Mucosa of rectum (tissue), 2 donors: ENCODE measurements around the gene FNDC8.
"Not testable (repeated sequence)": the region's sequence is repeated elsewhere in the genome, so short reads cannot be mapped to it uniquely, and the experiment has no call there.

Source experiments
- H3K27ac ChIP-seq, 2 donors: one replicate each; pipeline ENCODE4 v1.7.0; 2013; ENCODE audit warnings: inconsistent platforms in 2 of 2, low read depth in 2 of 2, low read length in 2 of 2
- H3K27me3 ChIP-seq, 2 donors: one replicate each; pipeline ENCODE4 v1.7.0; 2013; ENCODE audit warnings: low read length in 2 of 2; ENCODE audit not compliant: control insufficient read depth in 2 of 2, insufficient read depth in 2 of 2
- H3K36me3 ChIP-seq, 2 donors: one replicate each; pipeline ENCODE4 v1.7.0; 2013; ENCODE audit warnings: low read length in 2 of 2; ENCODE audit not compliant: control insufficient read depth in 2 of 2, insufficient read depth in 2 of 2
- H3K4me1 ChIP-seq, 2 donors: one replicate each; pipeline ENCODE4 v1.7.0; 2013; ENCODE audit warnings: low read length in 2 of 2, mild to moderate bottlenecking in 1 of 2; ENCODE audit not compliant: control insufficient read depth in 2 of 2, insufficient read depth in 2 of 2
- H3K4me3 ChIP-seq, 2 donors: one replicate each; pipeline ENCODE4 v1.7.0; 2013; ENCODE audit warnings: low read length in 2 of 2
- H3K9ac ChIP-seq, 2 donors: one replicate each; pipeline ENCODE4 v1.7.0; 2013; ENCODE audit warnings: low read length in 2 of 2, low read depth in 1 of 2, mild to moderate bottlenecking in 1 of 2
- H3K9me3 ChIP-seq, 2 donors: one replicate each; pipeline ENCODE4 v1.7.0; 2013; ENCODE audit warnings: low read length in 2 of 2; ENCODE audit not compliant: control insufficient read depth in 2 of 2
- donor health status: healthy.
- donor health status: Normal muscosa, but diverticular disease.

Gene FNDC8

GRCh38 chr17:35141681-35142466, 20.5 kb downstream of the FNDC8 start, which contains the start of gene NLE1:
TSS of gene NLE1 (minus strand) at chr17:35142303. CDS start at chr17:35142275, 28 bp downstream.
- H3K9me3 ChIP-seq = no peaks in the 10 kb centered on the region
- H3K36me3 ChIP-seq = peaks cover 9 to 13% of the 10 kb centered on the region in 2 donors
- peak within 1 kb of the TSS; percentile 77 to 93 for H3K4me3 ChIP-seq
- H3K27ac ChIP-seq = no peak within 1 kb of the TSS
- peak within 1 kb of the TSS; percentile 52 to 79 for H3K9ac ChIP-seq
- H3K4me1 ChIP-seq = peaks cover 3% of the 10 kb centered on the region in 2 donors
- no peaks in the 10 kb centered on the region for H3K27me3 ChIP-seq

GRCh38 chr17:35142467-35142796, 21.0 kb downstream of the FNDC8 start:
- Histone ChIP-seq H3K9me3 (no peaks in the 10 kb centered on the region), H3K27me3 (no peaks in the 10 kb centered on the region), H3K27ac (no peak overlapping the region), H3K36me3 (peaks cover 3 to 7% of the 10 kb centered on the region in 2 donors), H3K9ac (no peak overlapping the region), H3K4me3 (peak overlapping the region; percentile 77 to 93), H3K4me1 (peaks cover 3% of the 10 kb centered on the region in 2 donors)

- no peak overlapping the region for H3K4me3 ChIP-seq
- H3K36me3 ChIP-seq = no peaks in the 10 kb centered on the region
- no peaks in the 10 kb centered on the region for H3K27me3 ChIP-seq
- H3K27ac ChIP-seq = no peak overlapping the region
- no peaks in the 10 kb centered on the region for H3K9me3 ChIP-seq
- H3K4me1 ChIP-seq = peaks cover 3% of the 10 kb centered on the region in 2 donors
- no peak overlapping the region for H3K9ac ChIP-seq
These were observed 23.4 kb downstream of the FNDC8 start for GRCh38 chr17:35144840-35145239.

- Histone ChIP-seq H3K27ac (no peak overlapping the region), H3K9me3 (no peaks in the 10 kb centered on the region), H3K4me1 (peaks cover 3% of the 10 kb centered on the region in 2 donors), H3K4me3 (no peak overlapping the region), H3K27me3 (no peaks in the 10 kb centered on the region), H3K36me3 (no peaks in the 10 kb centered on the region), H3K9ac (no peak overlapping the region)
These were observed 24.9 kb downstream of the FNDC8 start for GRCh38 chr17:35146214-35146833.

- H3K27ac ChIP-seq = no peak within 1 kb of the TSS
- H3K27me3 ChIP-seq = no peaks in the 10 kb centered on the region
- H3K9ac ChIP-seq = no peak within 1 kb of the TSS
- H3K4me1 ChIP-seq = no peaks in the 10 kb centered on the region
- H3K4me3 ChIP-seq = no peak within 1 kb of the TSS
- H3K9me3 ChIP-seq = no peaks in the 10 kb centered on the region
- H3K36me3 ChIP-seq = no peaks in the 10 kb centered on the region
These were observed 26.0 kb downstream of the FNDC8 start, which contains the start of gene UNC45B for GRCh38 chr17:35147375-35147905. TSS of gene UNC45B (plus strand) at chr17:35147817. CDS start at chr17:35148264, 447 bp downstream.

DNA sequence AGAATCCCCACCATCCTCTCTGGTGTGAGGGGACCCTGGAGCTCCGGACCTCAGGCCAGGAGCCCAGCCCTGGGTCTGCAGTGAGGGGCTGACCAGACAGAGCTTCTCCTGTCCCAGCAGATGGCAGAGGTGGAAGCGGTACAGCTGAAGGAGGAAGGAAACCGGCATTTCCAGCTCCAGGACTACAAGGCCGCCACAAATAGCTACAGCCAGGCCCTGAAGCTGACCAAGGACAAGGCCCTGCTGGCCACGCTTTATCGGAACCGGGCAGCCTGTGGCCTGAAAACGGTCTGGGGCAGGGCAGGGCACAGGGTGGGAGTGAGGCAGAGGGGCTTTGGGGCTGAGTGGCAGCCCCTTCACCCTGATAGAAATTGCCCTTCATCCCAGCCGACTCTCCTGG, 26.7 kb downstream of the FNDC8 start:
- Histone ChIP-seq H3K36me3 (no peaks in the 10 kb centered on the region), H3K4me3 (no peak overlapping the region), H3K27me3 (no peaks in the 10 kb centered on the region), H3K9me3 (no peaks in the 10 kb centered on the region), H3K27ac (no peak overlapping the region), H3K4me1 (no peaks in the 10 kb centered on the region), H3K9ac (no peak overlapping the region)

GRCh38 chr17:35149941-35150340, 28.5 kb downstream of the FNDC8 start:
- Histone ChIP-seq H3K27ac (no peak overlapping the region), H3K27me3 (no peaks in the 10 kb centered on the region), H3K36me3 (no peaks in the 10 kb centered on the region), H3K4me1 (no peaks in the 10 kb centered on the region), H3K9me3 (no peaks in the 10 kb centered on the region), H3K4me3 (no peak overlapping the region), H3K9ac (no peak overlapping the region)

- not testable (repeated sequence) for H3K4me1 ChIP-seq, H3K27me3 ChIP-seq, H3K36me3 ChIP-seq, H3K27ac ChIP-seq, H3K9ac ChIP-seq, H3K4me3 ChIP-seq, H3K9me3 ChIP-seq
These were observed 29.7 kb downstream of the FNDC8 start for GRCh38 chr17:35151080-35151479.

DNA sequence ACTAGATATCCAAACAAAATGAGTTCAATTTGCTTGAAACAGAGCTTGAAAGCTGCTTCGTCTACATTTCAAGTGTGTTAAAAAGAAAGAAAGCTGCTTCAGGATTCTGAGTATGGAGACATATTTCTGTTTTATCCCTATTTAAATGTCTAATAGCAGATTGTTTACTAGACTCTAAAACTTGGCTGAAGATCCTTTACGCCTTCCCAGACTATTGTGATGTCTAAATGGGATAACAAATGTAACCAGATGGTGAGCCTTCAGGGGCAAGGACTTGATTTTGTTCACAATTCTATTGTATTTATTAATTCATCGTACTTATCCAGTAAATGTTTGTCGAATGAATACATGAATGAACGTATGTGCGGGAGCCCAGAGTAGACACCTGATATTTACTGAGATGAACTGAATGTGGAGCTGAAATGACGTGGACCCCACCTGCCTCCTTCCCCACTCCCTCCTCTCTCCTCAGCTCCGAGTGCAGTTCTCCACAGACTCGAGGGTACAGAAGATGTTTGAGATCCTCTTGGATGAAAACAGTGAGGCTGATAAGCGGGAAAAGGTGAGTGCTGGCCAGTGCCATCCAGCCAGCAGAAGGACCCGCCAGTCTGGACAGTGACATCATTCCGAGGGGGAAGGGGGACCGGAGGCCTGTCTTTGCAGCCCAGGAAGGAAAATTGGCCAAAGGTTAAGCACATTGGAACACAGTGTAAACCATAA, 31.2 kb downstream of the FNDC8 start:
- H3K4me1 ChIP-seq = no peaks in the 10 kb centered on the region
- no peaks in the 10 kb centered on the region for H3K9me3 ChIP-seq
- no peak overlapping the region for H3K27ac ChIP-seq
- H3K36me3 ChIP-seq = no peaks in the 10 kb centered on the region
- H3K9ac ChIP-seq = no peak overlapping the region
- H3K4me3 ChIP-seq = no peak overlapping the region
- H3K27me3 ChIP-seq = no peaks in the 10 kb centered on the region
